ENCODE measurements around the gene SHQ1. TPM values are rescaled to one million over a fixed set of nuclear protein-coding genes. Genes with fewer than 3 reads are reported as not detected.

Gene SHQ1
- total RNA-seq, 3 donors from 2014 or later (not counting 1 experiment from before 2014, with no cell fraction given) = 16.3 to 36.7 (median 35.9) TPM

GRCh38 chr3:72722930-72723726, 125.1 kb downstream of the SHQ1 start:
- TF ChIP-seq CTCF (IDR thresholded peaks at IDR 0.05) = no peak
- H3K27ac Mint-ChIP-seq = no peak overlapping the region

DNA sequence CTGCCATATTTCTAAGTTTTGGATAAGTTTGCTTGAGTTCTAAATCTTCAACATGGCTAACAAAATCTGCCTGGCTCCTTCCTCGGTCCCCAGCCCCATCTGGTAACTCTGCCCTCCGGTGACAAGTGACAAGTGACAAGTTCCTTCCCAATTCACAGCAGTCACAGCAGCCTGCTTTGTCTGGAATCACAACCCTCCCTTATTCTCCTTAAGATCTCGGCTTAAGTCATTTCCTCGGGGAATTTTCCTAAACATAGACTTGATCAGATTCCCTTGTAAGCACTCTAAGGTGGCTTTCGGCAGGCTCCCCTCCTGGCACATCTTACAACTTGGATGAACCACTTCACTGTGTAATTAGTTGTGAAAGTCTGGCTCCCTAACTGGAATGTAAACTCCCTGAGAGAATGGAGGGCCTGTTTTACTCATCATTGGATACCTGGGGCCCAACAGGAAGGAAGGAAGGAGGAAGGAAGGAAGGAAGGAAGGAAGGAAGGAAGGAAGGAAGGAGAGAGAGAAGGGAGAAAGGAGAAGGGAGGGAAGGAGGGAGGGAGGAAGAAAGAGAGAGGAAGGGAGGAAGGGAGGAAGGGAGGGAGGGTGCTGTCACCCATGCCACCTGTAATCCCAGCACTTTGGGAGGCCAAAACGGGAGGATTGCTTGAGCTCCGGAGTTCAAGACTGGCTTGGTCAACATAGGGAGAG, 126.4 kb downstream of the SHQ1 start:
- intact Hi-C loops (cut with micrococcal nuclease) = no loop called here
- Mint-ChIP-seq H3K27ac (no peak overlapping the region), H3K4me1 (no peaks in the 10 kb centered on the region), H3K27me3 (ENCODE audit: low read depth in 2 of 2) (no peaks in the 10 kb centered on the region), H3K9me3 (no peaks in the 10 kb centered on the region), H3K4me3 (no peak overlapping the region), H3K36me3 (no peaks in the 10 kb centered on the region)
- no peak overlapping the region for H3K4me3 ChIP-seq (ENCODE audit: low read length)
- H3K36me3 ChIP-seq (ENCODE audit: control insufficient read depth, insufficient read depth, low read length) = no peaks in the 10 kb centered on the region
- no peak overlapping the region for H3K27ac ChIP-seq (ENCODE audit: low read length)
- 60% methylated on average over 7 of the region's 7 CpGs for WGBS (ENCODE audit: insufficient coverage)
- H3K4me1 ChIP-seq (ENCODE audit: control insufficient read depth, insufficient read depth, low read length) = no peaks in the 10 kb centered on the region
- no peaks in the 10 kb centered on the region for H3K27me3 ChIP-seq (ENCODE audit: control insufficient read depth, insufficient read depth, low read length)
- ATAC-seq = no peak
- no peak for TF ChIP-seq CTCF (IDR thresholded peaks at IDR 0.05)
- no peaks in the 10 kb centered on the region for H3K9me3 ChIP-seq (ENCODE audit: control insufficient read depth, insufficient read depth, low read length)
- no peak for DNase-seq

More at GRCh38 chr3:72722930-72723726, 125.1 kb downstream of the SHQ1 start:
- Histone ChIP-seq H3K27me3 (ENCODE audit: control insufficient read depth, insufficient read depth, low read length) (no peaks in the 10 kb centered on the region), H3K27ac (ENCODE audit: low read length) (no peak overlapping the region), H3K36me3 (ENCODE audit: control insufficient read depth, insufficient read depth, low read length) (no peaks in the 10 kb centered on the region), H3K9me3 (ENCODE audit: control insufficient read depth, insufficient read depth, low read length) (no peaks in the 10 kb centered on the region), H3K4me3 (ENCODE audit: low read length) (no peak overlapping the region), H3K4me1 (ENCODE audit: control insufficient read depth, insufficient read depth, low read length) (no peaks in the 10 kb centered on the region)
- H3K36me3 Mint-ChIP-seq = no peaks in the 10 kb centered on the region
- WGBS (ENCODE audit: insufficient coverage) = 67% methylated on average over 8 of the region's 8 CpGs
- no peak overlapping the region for H3K4me3 Mint-ChIP-seq
- no peaks in the 10 kb centered on the region for H3K9me3 Mint-ChIP-seq
- DNase-seq = no peak
- H3K4me1 Mint-ChIP-seq = no peaks in the 10 kb centered on the region
- H3K27me3 Mint-ChIP-seq (ENCODE audit: low read depth in 2 of 2) = no peaks in the 10 kb centered on the region
- no peak for ATAC-seq
- intact Hi-C loops (cut with micrococcal nuclease) = no loop called here

GRCh38 chr3:72720566-72720965, 127.7 kb downstream of the SHQ1 start:
- Histone ChIP-seq H3K36me3 (ENCODE audit: control insufficient read depth, insufficient read depth, low read length) (no peaks in the 10 kb centered on the region), H3K4me3 (ENCODE audit: low read length) (no peak overlapping the region), H3K4me1 (ENCODE audit: control insufficient read depth, insufficient read depth, low read length) (no peaks in the 10 kb centered on the region), H3K27ac (ENCODE audit: low read length) (no peak overlapping the region), H3K9me3 (ENCODE audit: control insufficient read depth, insufficient read depth, low read length) (peaks cover 5% of the 10 kb centered on the region), H3K27me3 (ENCODE audit: control insufficient read depth, insufficient read depth, low read length) (no peaks in the 10 kb centered on the region)
- Mint-ChIP-seq H3K4me3 (no peak overlapping the region), H3K9me3 (no peaks in the 10 kb centered on the region), H3K4me1 (no peaks in the 10 kb centered on the region), H3K27me3 (ENCODE audit: low read depth in 2 of 2) (no peaks in the 10 kb centered on the region), H3K36me3 (no peaks in the 10 kb centered on the region), H3K27ac (no peak overlapping the region)
- WGBS (ENCODE audit: insufficient coverage) = 93% methylated on average over 2 of the region's 2 CpGs
- ATAC-seq = no peak
- TF ChIP-seq CTCF (IDR thresholded peaks at IDR 0.05) = no peak
- DNase-seq = no peak
- intact Hi-C loops (cut with micrococcal nuclease) = no loop called here

Measured in natural killer cell (primary cell).